Skeletal muscle tissue (tissue), 4 donors: Measurements from ENCODE around the gene OSBPL6. TPM values are rescaled to one million over a fixed set of nuclear protein-coding genes. Genes with fewer than 3 reads are reported as not detected.

Experiments
- H3K27ac ChIP-seq: one replicate; pipeline ENCODE4 v1.7.0; 2013; ENCODE audit warnings: mild to moderate bottlenecking, low read depth, low read length, inconsistent platforms
- H3K27me3 ChIP-seq, 3 donors: one replicate each; pipeline ENCODE4 v1.7.0; 2013; ENCODE audit warnings: low read length in 3 of 3; ENCODE audit not compliant: control insufficient read depth in 3 of 3, insufficient read depth in 3 of 3
- H3K36me3 ChIP-seq, 3 donors: one replicate each; pipeline ENCODE4 v1.7.0; 2013; ENCODE audit warnings: low read length in 3 of 3; ENCODE audit not compliant: control insufficient read depth in 3 of 3, insufficient read depth in 3 of 3
- H3K4me1 ChIP-seq, 3 donors: one replicate each; pipeline ENCODE4 v1.7.0; 2013; ENCODE audit warnings: low read length in 3 of 3, mild to moderate bottlenecking in 3 of 3; ENCODE audit not compliant: control insufficient read depth in 3 of 3, insufficient read depth in 3 of 3
- H3K4me3 ChIP-seq, 3 donors: one replicate each; pipeline ENCODE4 v1.7.0; 2013; ENCODE audit warnings: low read length in 3 of 3
- H3K9ac ChIP-seq, 3 donors: one replicate each; pipeline ENCODE4 v1.7.0; 2013; ENCODE audit warnings: low read length in 3 of 3, mild to moderate bottlenecking in 3 of 3, moderate library complexity in 2 of 3, low read depth in 1 of 3
- H3K9me3 ChIP-seq, 3 donors: one replicate each; pipeline ENCODE4 v1.7.0; 2013; ENCODE audit warnings: low read length in 3 of 3; ENCODE audit not compliant: control insufficient read depth in 3 of 3
- total RNA-seq: library from RNA; depleted of rRNA; stranded (reverse); fragments of >200 nt; gene quantifications from one replicate; pipeline ENCODE4 v1.2.3, GENCODE V29; 2014
- donor health status: Osteomylitis.

Gene OSBPL6
- total RNA-seq, 1 donor from 2014 or later, result 2.1 TPM

DNA sequence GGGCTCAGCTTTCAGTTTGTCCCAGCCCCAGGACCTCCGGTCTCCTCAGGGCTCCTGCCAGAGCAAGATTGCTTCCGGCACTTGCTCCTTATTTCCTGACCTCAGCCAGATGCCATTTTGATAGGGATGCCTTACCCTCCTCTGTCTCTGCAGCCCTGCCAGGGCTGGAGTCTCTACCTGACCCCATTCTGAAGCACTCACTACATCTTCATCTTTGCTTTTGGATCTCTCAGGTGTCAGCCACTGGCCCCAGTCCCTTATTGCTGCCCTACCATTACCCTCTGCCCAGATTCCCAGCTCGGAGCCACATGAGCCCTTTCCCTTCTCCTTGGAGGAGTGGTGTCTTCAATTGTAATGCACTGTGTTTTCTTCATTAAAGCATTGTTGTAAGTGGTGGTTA is 17.1 kb downstream of the OSBPL6 start:
- Histone ChIP-seq H3K4me3 (no peak overlapping the region), H3K4me1 (peaks cover 10 to 17% (median 12%) of the 10 kb centered on the region in 3 donors), H3K9me3 (no peaks in the 10 kb centered on the region), H3K36me3 (no peaks in the 10 kb centered on the region), H3K27ac (no peak overlapping the region), H3K9ac (no peak overlapping the region), H3K27me3 (no peaks in the 10 kb centered on the region)

DNA sequence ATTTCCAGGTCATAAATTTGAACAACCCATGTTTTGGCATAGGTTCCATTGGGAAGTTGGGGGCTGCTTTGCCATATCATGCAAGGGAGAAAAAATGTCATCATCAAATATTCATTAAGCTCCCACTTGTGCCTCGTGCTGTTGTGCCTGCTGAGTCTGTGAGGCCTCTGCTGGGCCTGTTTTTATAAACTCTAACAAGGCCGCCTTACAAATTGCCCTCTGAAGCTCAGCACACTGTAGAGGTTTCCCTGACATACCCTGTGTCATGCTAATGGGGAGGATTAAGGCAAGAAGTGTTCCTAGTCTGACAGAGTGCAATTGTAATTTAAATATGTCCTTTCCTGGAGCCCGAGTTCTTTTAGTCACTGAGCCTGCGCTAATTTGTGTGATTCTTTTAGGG is 17.6 kb downstream of the OSBPL6 start:
- Histone ChIP-seq H3K4me1 (peaks cover 10 to 17% (median 12%) of the 10 kb centered on the region in 3 donors), H3K9ac (no peak overlapping the region), H3K27ac (no peak overlapping the region), H3K4me3 (no peak overlapping the region), H3K36me3 (no peaks in the 10 kb centered on the region), H3K27me3 (no peaks in the 10 kb centered on the region), H3K9me3 (no peaks in the 10 kb centered on the region)

DNA sequence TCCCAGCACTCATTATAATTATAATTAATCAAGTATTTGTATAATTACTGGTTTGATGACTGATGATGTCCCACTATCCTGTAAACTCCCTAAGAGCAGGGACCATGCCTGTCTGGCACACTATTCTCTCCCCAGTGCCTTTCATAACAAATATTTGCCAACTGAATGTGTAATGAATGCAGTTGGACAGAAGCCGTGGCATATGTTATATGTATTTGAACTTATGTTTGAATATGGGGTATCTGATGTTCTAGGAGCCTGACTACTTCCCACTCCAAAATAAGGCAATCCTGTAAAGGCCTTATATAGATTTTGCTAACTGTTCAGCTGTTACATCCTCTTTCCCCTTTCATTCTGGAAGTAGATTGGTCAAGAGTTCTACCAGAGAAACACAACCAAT is 19.7 kb downstream of the OSBPL6 start:
- Histone ChIP-seq H3K4me1 (peaks cover 10 to 17% (median 12%) of the 10 kb centered on the region in 3 donors), H3K9me3 (no peaks in the 10 kb centered on the region), H3K9ac (no peak overlapping the region), H3K4me3 (no peak overlapping the region), H3K36me3 (no peaks in the 10 kb centered on the region), H3K27me3 (no peaks in the 10 kb centered on the region), H3K27ac (no peak overlapping the region)

DNA sequence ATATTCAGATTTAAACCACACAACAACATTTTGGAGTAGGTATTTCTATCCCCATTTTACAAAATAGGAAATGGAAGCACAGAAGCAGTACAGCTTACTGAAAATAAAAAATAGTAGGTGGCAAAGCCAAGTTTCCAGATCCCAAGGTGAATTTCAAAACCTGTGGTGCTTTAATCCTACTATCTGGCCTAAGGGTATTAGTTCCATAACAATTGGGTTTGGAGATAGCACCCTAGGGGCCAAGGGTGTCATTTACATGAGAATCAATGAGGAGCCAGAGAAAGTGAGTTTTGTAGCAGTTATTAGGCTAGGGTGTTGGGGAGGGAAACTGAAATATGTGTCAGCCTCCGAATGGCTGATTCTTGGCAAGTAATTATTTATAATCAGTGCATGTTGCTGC is 24.9 kb downstream of the OSBPL6 start:
- Histone ChIP-seq H3K4me3 (no peak overlapping the region), H3K9ac (no peak overlapping the region), H3K36me3 (no peaks in the 10 kb centered on the region), H3K27me3 (no peaks in the 10 kb centered on the region), H3K4me1 (peaks cover 0 to 5% (median 5%) of the 10 kb centered on the region in 3 donors), H3K9me3 (no peaks in the 10 kb centered on the region), H3K27ac (no peak overlapping the region)

DNA sequence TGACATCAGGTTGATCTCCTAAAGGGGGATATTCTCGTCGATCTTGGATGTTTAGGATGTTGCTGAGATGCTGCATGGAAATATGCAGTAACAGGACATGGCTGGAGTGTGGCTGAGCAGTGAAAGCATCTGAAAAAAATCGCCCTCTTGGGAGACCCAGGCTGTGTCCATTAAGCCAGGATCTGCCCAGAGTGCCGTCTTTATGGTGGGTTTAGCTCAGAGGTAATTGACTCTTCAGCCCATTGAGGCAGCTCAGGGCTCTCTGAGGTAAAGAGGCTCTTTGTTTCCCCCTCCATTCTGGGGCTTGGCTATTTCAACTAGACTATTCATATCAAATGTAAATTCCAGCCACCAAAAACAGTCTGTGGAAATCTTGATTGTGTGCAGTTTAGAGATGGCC is 26.5 kb downstream of the OSBPL6 start:
- H3K4me3 ChIP-seq, result no peak overlapping the region
- peaks cover 0 to 5% (median 5%) of the 10 kb centered on the region in 3 donors for H3K4me1 ChIP-seq
- H3K9ac ChIP-seq, result no peak overlapping the region
- no peaks in the 10 kb centered on the region for H3K27me3 ChIP-seq
- no peaks in the 10 kb centered on the region for H3K36me3 ChIP-seq
- no peak overlapping the region for H3K27ac ChIP-seq
- no peaks in the 10 kb centered on the region for H3K9me3 ChIP-seq

DNA sequence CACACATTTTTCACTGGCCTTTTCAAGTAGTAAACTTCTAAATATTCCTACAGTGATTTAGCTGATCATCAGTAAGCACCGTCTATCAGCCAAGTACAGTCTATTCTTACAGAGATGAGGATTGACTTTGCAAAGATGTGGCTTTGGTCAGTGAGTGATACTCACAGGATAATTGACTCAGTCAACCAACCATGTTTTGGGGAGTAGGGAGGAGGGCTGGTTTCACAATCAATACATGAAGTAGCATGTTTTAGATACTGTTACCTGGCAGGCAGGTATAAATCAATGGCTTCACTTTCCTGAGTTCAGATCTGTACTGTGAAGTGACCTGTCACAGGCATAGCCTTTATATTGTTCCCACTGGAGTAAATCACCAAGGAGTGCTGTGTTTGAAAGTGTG is 27.2 kb downstream of the OSBPL6 start:
- no peak overlapping the region for H3K9ac ChIP-seq
- no peaks in the 10 kb centered on the region for H3K9me3 ChIP-seq
- H3K4me1 ChIP-seq, result peaks cover 0 to 5% (median 5%) of the 10 kb centered on the region in 3 donors
- no peaks in the 10 kb centered on the region for H3K27me3 ChIP-seq
- H3K4me3 ChIP-seq, result no peak overlapping the region
- H3K36me3 ChIP-seq, result no peaks in the 10 kb centered on the region
- H3K27ac ChIP-seq, result no peak overlapping the region

DNA sequence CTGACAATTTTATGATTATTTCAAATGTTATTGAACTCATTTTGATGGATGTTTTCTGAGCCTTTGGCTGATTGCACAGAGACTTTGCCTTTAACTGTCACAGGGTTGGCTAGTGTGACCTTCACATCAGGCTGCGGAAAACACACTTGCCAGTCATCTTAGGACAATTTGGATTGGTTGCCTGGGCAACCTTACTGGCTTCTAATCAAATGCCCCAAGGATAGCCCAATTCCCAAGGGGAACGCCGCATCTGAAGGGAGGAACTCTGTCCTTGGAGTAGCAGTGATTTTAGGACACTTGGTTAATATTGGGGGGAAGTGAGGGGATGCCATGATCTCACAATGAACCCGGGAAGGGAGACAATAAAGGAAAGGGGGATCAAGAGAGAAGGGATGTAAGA is 29.5 kb downstream of the OSBPL6 start:
- Histone ChIP-seq H3K36me3 (no peaks in the 10 kb centered on the region), H3K9me3 (no peaks in the 10 kb centered on the region), H3K4me3 (no peak overlapping the region), H3K9ac (no peak overlapping the region), H3K27ac (no peak overlapping the region), H3K4me1 (peaks cover 0 to 5% (median 5%) of the 10 kb centered on the region in 3 donors), H3K27me3 (no peaks in the 10 kb centered on the region)

DNA sequence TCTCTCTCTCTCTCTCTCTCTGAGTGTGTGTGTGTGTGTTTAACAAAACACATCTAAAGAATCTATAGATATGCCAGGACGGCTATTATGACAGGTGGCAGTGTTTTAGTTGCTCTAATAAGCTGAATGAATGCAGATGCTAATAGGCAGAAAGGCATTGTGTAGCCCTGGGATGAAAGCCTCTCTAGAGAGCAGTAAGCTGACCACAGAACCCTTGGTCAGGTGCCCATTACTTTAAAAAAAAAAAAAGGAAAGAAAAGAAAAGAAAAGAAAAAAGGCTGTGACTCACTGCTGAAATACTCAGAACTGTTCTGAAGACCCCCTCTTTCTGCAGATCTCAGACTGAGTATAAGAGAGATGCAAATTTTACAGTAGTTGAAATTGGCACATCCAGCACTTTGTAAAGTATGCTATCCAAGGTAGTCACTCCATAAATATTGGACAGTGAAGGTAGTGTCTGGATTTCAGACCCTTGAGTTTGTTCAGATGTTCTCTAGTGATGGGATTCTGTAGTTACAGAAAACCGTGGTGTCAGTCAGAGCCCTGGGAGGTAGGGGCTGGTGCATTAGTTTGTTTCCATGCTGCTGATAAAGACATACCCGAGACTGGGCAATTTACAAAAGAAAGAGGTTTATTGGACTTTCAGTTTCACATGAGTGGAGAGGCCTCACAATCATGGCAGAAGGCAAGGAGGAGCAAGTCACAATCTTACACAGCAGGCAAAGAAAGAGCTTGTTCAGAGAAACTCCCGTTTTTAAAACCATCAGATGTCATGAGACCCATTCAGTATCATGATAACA is 30.9 kb downstream of the OSBPL6 start:
- Histone ChIP-seq H3K4me3 (no peak overlapping the region), H3K4me1 (peaks cover 0 to 5% (median 3%) of the 10 kb centered on the region in 3 donors), H3K27ac (no peak overlapping the region), H3K36me3 (no peaks in the 10 kb centered on the region), H3K9ac (no peak overlapping the region), H3K9me3 (no peaks in the 10 kb centered on the region), H3K27me3 (no peaks in the 10 kb centered on the region)

DNA sequence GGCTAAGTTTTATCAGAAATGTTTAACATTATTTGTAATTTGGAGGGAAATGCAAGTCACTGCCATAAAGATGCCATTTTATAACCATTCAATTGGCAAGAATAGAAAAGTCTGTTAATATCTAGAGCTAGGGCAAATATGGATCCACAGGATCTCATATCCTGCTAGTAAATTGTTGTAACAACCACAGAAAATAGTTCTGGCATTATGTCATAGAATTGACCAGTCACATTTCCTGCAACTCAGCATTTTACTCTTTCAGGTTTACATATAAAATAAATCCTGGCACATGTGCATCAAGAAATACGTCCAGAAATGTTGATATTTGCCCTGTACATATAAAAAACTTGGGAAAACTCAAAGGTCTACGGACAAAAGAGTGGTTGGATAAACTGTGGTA is 32.9 kb downstream of the OSBPL6 start:
- Histone ChIP-seq H3K27ac (no peak overlapping the region), H3K9me3 (no peaks in the 10 kb centered on the region), H3K27me3 (no peaks in the 10 kb centered on the region), H3K9ac (no peak overlapping the region), H3K4me1 (peaks cover 0 to 3% (median 0%) of the 10 kb centered on the region in 3 donors), H3K4me3 (no peak overlapping the region), H3K36me3 (no peaks in the 10 kb centered on the region)

DNA sequence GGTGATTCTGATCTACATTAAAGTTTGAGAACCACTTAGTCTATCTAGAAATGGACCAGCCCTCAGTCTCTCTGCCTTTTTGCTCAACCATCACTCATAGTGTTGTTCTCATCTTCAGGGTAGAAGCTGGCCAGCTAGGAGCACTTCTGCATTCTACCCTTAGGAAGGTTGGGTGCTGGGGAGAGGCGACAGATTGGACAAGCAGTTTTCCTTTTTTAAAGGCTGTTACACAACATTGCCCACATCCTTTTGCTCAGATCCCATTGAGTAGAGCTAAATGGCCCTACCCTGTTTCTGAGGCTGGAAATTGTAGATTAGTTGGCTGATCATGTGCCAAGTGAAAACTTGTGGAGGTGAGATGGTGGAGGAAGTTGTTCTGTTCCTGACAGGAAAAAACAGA is 35.6 kb downstream of the OSBPL6 start:
- no peaks in the 10 kb centered on the region for H3K36me3 ChIP-seq
- no peaks in the 10 kb centered on the region for H3K4me1 ChIP-seq
- H3K9me3 ChIP-seq, result no peaks in the 10 kb centered on the region
- no peaks in the 10 kb centered on the region for H3K27me3 ChIP-seq
- no peak overlapping the region for H3K9ac ChIP-seq
- H3K4me3 ChIP-seq, result no peak overlapping the region
- H3K27ac ChIP-seq, result no peak overlapping the region
